Fibroblast of lung (primary cell): ENCODE data around the gene ASIC3. TPM values are rescaled to one million over a fixed set of nuclear protein-coding genes. Genes with fewer than 3 reads are reported as not detected.

Experiments used
- DNase-seq, 2 donors: peaks; one replicate each; pipeline versions ENCODE4 v3.0.0 to v3.0.0-alpha.2; 2010; ENCODE audit warnings: low read depth in 2 of 2
- H2AFZ ChIP-seq: 2 replicates; pipeline ENCODE4 v1.5.1; 2012; ENCODE audit warnings: low read length, control low read depth, inconsistent platforms
- H3K27ac ChIP-seq: 2 replicates; pipeline ENCODE4 v1.5.1; 2011; ENCODE audit warnings: low read length, control low read depth; ENCODE audit not compliant: insufficient read depth
- H3K27me3 ChIP-seq: 2 replicates; pipeline ENCODE4 v1.5.1; 2011; ENCODE audit warnings: mild to moderate bottlenecking, low read length; ENCODE audit not compliant: control insufficient read depth, insufficient read depth
- H3K36me3 ChIP-seq: 2 replicates; pipeline ENCODE4 v1.5.1; 2011; ENCODE audit warnings: low read length; ENCODE audit not compliant: control insufficient read depth, insufficient read depth
- H3K4me1 ChIP-seq: 2 replicates; pipeline ENCODE4 v1.5.1; 2011; ENCODE audit warnings: low read length; ENCODE audit not compliant: control insufficient read depth, insufficient read depth; ENCODE audit errors: extremely low read depth
- H3K4me2 ChIP-seq: 2 replicates; pipeline ENCODE4 v1.5.1; 2011; ENCODE audit warnings: low read length, control low read depth; ENCODE audit not compliant: insufficient read depth; ENCODE audit errors: extremely low read depth
- H3K4me3 ChIP-seq, 4 experiments: fragments of 200-600 bp in 1 of 4; sonication (generic) in 1 of 4; replicated peaks in 1 of 4; 2 replicates each; pipeline ENCODE4 v1.5.1; 2011 to 2016; ENCODE audit warnings: low read length in 4 of 4, low read depth in 3 of 4, mild to moderate bottlenecking in 3 of 4, control low read depth in 2 of 4, inconsistent platforms in 1 of 4, mixed read lengths in 1 of 4; ENCODE audit not compliant: insufficient read depth in 1 of 4; ENCODE audit errors: control extremely low read depth in 1 of 4
- H3K79me2 ChIP-seq: 2 replicates; pipeline ENCODE4 v1.5.1; 2012; ENCODE audit warnings: mild to moderate bottlenecking, low read length, inconsistent platforms; ENCODE audit not compliant: control insufficient read depth, insufficient read depth
- H3K9ac ChIP-seq: 2 replicates; pipeline ENCODE4 v1.5.1; 2011; ENCODE audit warnings: mild to moderate bottlenecking, low read length, control low read depth; ENCODE audit not compliant: insufficient read depth
- H3K9me3 ChIP-seq: 2 replicates; pipeline ENCODE4 v1.5.1; 2012; ENCODE audit warnings: low read depth, low read length; ENCODE audit not compliant: control insufficient read depth, insufficient read depth
- H4K20me1 ChIP-seq: 2 replicates; pipeline ENCODE4 v1.5.1; 2011; ENCODE audit warnings: low read length; ENCODE audit not compliant: control insufficient read depth, insufficient read depth; ENCODE audit errors: extremely low read depth
- EZH2 ChIP-seq: IDR thresholded peaks from 2 replicates; pipeline ENCODE4 v1.5.1; 2012; ENCODE audit warnings: low read length, control low read depth, mild to moderate bottlenecking; ENCODE audit errors: missing control alignments
- polyA plus RNA-seq, 2 donors: library from polyadenylated mRNA; depleted of rRNA in 1 of 2; stranded (reverse) in 1 of 2; unstranded in 1 of 2; fragments of >200 nt; gene quantifications; 2 replicates each; pipeline ENCODE4 v1.2.1, GENCODE V29; 2011 to 2012; ENCODE audit warnings: missing spikeins in 1 of 2
- total RNA-seq: library from RNA; depleted of rRNA; stranded (reverse); fragments of >200 nt; gene quantifications from 2 replicates; pipeline ENCODE4 v1.2.1, GENCODE V29; 2014
- TF ChIP-seq, protein P1 (sequence below), 2 donors: IDR thresholded peaks in 1 of 2; conservative IDR thresholded peaks in 1 of 2; 1 replicate in 1 of 2; 2 replicates in 1 of 2; pipeline ENCODE4 v1.5.1; 2011 to 2012; ENCODE audit warnings: low read length in 2 of 2, control low read depth in 1 of 2, inconsistent platforms in 1 of 2, low read depth in 1 of 2, mild to moderate bottlenecking in 1 of 2

ASIC3 gene
- total and polyA plus RNA-seq, 2 donors (not counting 1 experiment from before 2014, with no cell fraction given) = 0.07 to 0.17 TPM

DNA sequence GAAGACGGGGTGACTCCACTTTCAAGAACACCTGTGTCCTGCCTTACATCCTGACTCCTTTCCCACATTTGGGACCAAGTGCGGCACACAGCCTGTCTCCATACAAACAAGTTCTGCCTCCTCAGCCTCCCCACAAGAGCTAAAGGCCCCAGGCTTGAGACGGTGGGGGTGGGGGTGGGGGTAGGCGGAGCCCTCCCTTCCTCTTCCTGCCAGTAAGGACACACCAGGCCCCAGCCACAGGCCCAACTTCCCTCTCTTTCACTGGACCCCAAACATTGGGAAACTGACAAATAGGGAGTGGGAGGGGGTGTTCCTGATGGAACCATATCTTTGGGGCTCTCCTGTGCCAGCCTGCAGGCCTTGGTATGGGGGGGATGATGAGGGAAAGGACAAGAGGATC lies 4.8 kb downstream of the ASIC3 start:
- H3K9me3 ChIP-seq = no peaks in the 10 kb centered on the region
- no peak overlapping the region for H3K4me2 ChIP-seq
- H3K27me3 ChIP-seq = no peaks in the 10 kb centered on the region
- no peak overlapping the region for H2AFZ ChIP-seq
- H3K27ac ChIP-seq = no peak overlapping the region
- H4K20me1 ChIP-seq = no peaks in the 10 kb centered on the region
- H3K4me1 ChIP-seq = peaks cover 3% of the 10 kb centered on the region
- H3K4me3 ChIP-seq = no peak overlapping the region
- no peak overlapping the region for H3K9ac ChIP-seq
- no peaks in the 10 kb centered on the region for H3K79me2 ChIP-seq
- DNase-seq = no peak
- TF ChIP-seq EZH2 = no peak
- TF ChIP-seq, protein P1, sequence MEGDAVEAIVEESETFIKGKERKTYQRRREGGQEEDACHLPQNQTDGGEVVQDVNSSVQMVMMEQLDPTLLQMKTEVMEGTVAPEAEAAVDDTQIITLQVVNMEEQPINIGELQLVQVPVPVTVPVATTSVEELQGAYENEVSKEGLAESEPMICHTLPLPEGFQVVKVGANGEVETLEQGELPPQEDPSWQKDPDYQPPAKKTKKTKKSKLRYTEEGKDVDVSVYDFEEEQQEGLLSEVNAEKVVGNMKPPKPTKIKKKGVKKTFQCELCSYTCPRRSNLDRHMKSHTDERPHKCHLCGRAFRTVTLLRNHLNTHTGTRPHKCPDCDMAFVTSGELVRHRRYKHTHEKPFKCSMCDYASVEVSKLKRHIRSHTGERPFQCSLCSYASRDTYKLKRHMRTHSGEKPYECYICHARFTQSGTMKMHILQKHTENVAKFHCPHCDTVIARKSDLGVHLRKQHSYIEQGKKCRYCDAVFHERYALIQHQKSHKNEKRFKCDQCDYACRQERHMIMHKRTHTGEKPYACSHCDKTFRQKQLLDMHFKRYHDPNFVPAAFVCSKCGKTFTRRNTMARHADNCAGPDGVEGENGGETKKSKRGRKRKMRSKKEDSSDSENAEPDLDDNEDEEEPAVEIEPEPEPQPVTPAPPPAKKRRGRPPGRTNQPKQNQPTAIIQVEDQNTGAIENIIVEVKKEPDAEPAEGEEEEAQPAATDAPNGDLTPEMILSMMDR (conservative IDR thresholded peaks at IDR 0.05 in 1 of 2, IDR thresholded peaks at IDR 0.05 in 1 of 2; ENCODE audit: low read depth in 1 of 2, low read length in 2 of 2) = no peak
- H3K36me3 ChIP-seq = no peaks in the 10 kb centered on the region

DNA sequence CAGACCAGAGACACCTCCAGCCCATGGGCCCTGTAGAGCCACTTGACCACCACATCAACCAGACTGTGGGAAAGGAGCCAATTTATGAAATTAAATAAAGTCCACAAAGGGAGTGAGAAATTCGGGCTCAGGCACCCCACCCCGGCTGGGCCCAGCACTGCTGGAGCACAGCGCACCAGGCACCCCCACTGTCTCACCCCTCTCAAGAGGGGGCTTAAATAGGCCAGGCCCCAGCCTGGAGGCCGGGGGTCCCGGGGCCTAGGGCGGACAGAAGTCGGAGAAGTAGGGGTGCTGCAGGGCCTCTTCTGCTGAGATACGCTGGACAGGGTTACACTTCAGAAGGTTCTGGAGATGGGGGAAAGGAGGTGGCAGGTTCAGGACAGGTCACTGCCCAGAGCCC lies 5.4 kb downstream of the ASIC3 start:
- no peaks in the 10 kb centered on the region for H4K20me1 ChIP-seq
- TF ChIP-seq, protein P1 (conservative IDR thresholded peaks at IDR 0.05 in 1 of 2, IDR thresholded peaks at IDR 0.05 in 1 of 2; ENCODE audit: low read depth in 1 of 2, low read length in 2 of 2) = no peak
- TF ChIP-seq EZH2 = no peak
- H3K4me2 ChIP-seq = no peak overlapping the region
- H3K4me3 ChIP-seq = no peak overlapping the region
- H2AFZ ChIP-seq = no peak overlapping the region
- no peak overlapping the region for H3K9ac ChIP-seq
- H3K36me3 ChIP-seq = no peaks in the 10 kb centered on the region
- H3K79me2 ChIP-seq = no peaks in the 10 kb centered on the region
- H3K4me1 ChIP-seq = peaks cover 9% of the 10 kb centered on the region
- H3K27ac ChIP-seq = no peak overlapping the region
- no peaks in the 10 kb centered on the region for H3K9me3 ChIP-seq
- no peak for DNase-seq
- H3K27me3 ChIP-seq = no peaks in the 10 kb centered on the region

- H3K27me3 ChIP-seq = no peaks in the 10 kb centered on the region
- no peak overlapping the region for H3K4me3 ChIP-seq
- H3K27ac ChIP-seq = no peak overlapping the region
- H4K20me1 ChIP-seq = no peaks in the 10 kb centered on the region
- H3K36me3 ChIP-seq = no peaks in the 10 kb centered on the region
- peak overlapping the region; percentile 29 for H3K4me2 ChIP-seq
- no peaks in the 10 kb centered on the region for H3K9me3 ChIP-seq
- H3K79me2 ChIP-seq = peaks cover 14% of the 10 kb centered on the region
- H3K9ac ChIP-seq = no peak overlapping the region
- DNase-seq = no peak
- H2AFZ ChIP-seq = no peak overlapping the region
- peaks cover 15% of the 10 kb centered on the region for H3K4me1 ChIP-seq
- TF ChIP-seq, protein P1 (conservative IDR thresholded peaks at IDR 0.05 in 1 of 2, IDR thresholded peaks at IDR 0.05 in 1 of 2; ENCODE audit: low read depth in 1 of 2, low read length in 2 of 2) = no peak
- TF ChIP-seq EZH2 = no peak
Measured at GRCh38 chr7:151056283-151056665, 7.9 kb downstream of the ASIC3 start.
